Measurements from ENCODE around the gene PPDPF.

DNA sequence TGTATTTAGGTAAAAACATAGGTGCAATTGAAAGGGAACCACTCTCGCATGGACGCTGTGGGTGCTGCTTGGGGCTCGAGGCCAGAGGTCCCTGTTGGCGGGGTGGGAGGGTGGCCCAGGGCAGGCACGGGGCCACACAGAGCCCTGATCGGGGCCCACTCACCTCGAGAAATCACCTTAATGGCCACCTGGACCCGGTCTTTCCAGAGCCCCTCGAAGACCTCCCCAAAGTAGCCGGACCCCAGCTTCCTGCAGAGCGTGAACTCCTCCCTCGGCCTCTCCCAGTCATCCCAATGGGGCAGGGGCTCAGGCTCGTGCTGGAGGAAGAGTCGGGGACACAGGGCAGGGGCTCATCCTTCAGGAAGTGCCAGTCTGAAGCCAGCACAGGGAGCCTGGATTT, 12.8 kb downstream of the PPDPF start:
- TF ChIP-seq, protein P1, sequence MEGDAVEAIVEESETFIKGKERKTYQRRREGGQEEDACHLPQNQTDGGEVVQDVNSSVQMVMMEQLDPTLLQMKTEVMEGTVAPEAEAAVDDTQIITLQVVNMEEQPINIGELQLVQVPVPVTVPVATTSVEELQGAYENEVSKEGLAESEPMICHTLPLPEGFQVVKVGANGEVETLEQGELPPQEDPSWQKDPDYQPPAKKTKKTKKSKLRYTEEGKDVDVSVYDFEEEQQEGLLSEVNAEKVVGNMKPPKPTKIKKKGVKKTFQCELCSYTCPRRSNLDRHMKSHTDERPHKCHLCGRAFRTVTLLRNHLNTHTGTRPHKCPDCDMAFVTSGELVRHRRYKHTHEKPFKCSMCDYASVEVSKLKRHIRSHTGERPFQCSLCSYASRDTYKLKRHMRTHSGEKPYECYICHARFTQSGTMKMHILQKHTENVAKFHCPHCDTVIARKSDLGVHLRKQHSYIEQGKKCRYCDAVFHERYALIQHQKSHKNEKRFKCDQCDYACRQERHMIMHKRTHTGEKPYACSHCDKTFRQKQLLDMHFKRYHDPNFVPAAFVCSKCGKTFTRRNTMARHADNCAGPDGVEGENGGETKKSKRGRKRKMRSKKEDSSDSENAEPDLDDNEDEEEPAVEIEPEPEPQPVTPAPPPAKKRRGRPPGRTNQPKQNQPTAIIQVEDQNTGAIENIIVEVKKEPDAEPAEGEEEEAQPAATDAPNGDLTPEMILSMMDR (conservative IDR thresholded peaks at IDR 0.05 in 1 of 2, IDR thresholded peaks at IDR 0.05 in 1 of 2; ENCODE audit: low read depth in 1 of 2, low read length in 2 of 2): no peak
- TF ChIP-seq EZH2 (IDR thresholded peaks at IDR 0.05; ENCODE audit: low read length, missing control alignments): no peak
